ENCODE data around the gene LILRB2. TPM values are rescaled to one million over a fixed set of nuclear protein-coding genes. Genes with fewer than 3 reads are reported as not detected.
A peak's percentile ranks its signal among the peaks of the same experiment; 100 is the strongest.
"Not testable (repeated sequence)": the region's sequence is repeated elsewhere in the genome, so short reads cannot be mapped to it uniquely, and the experiment has no call there.

Gene LILRB2
- polyA plus RNA-seq, 3 donors: 111 to 574 (median 172) TPM

GRCh38 chr19:54280025-54280424 is 885 bp downstream of the LILRB2 start:
- not testable (repeated sequence) for H3K9me3 Mint-ChIP-seq; DNase-seq; H2AFZ ChIP-seq (ENCODE audit: insufficient read depth, low read depth, low read length, poor library complexity, severe bottlenecking); H3K27me3 Mint-ChIP-seq (ENCODE audit: low read depth in 3 of 3); H3K9me3 ChIP-seq (replicated peaks in 1 of 2; ENCODE audit: control insufficient read depth in 1 of 2, insufficient read depth in 1 of 2, low read length in 2 of 2); H3K27me3 ChIP-seq (ENCODE audit: control insufficient read depth in 2 of 2, insufficient read depth in 2 of 2, low read length in 2 of 2)
- H3K9ac ChIP-seq (ENCODE audit: insufficient read depth, low read length, poor library complexity, severe bottlenecking): peak overlapping the region; percentile 78
- peaks cover 48 to 54% of the 10 kb centered on the region in 2 donors for H3K36me3 Mint-ChIP-seq
- peaks cover 46% of the 10 kb centered on the region for H3K79me2 ChIP-seq (ENCODE audit: insufficient read depth, low read length)
- peaks cover 49% of the 10 kb centered on the region for H4K20me1 ChIP-seq (ENCODE audit: insufficient read depth, low read length)
- peak overlapping the region; percentile 79 to 94 for H3K27ac ChIP-seq (ENCODE audit: low read depth in 1 of 2, low read length in 2 of 2)
- H3K27ac Mint-ChIP-seq: peak overlapping the region; percentile 95 to 100 (median 99)
- H3K4me3 ChIP-seq (replicated peaks in 1 of 3; ENCODE audit: low read depth in 2 of 3, low read length in 3 of 3): peak overlapping the region; percentile 57 to 90 (median 72)
- H3K4me1 ChIP-seq (ENCODE audit: control insufficient read depth in 1 of 2, insufficient read depth in 2 of 2, low read length in 2 of 2): peaks cover 77 to 91% of the 10 kb centered on the region in 2 donors
- peak overlapping the region; percentile 99 for H3K4me3 Mint-ChIP-seq
- peak overlapping the region; percentile 86 for H3K4me2 ChIP-seq (replicated peaks; ENCODE audit: extremely low read depth, low read length, poor library complexity, severe bottlenecking)
- WGBS (ENCODE audit: insufficient coverage): 80% methylated on average over 1 of the region's 4 CpGs
- H3K4me1 Mint-ChIP-seq: peaks cover 91% of the 10 kb centered on the region
- intact Hi-C loops (cut with micrococcal nuclease): loop anchor here (2.0 to 10.0 kb wide), 3 partner anchors 13 to 55 kb away; partner anchors contain the start of gene LILRA4 (in 1 of the 2)
- peaks cover 47 to 50% of the 10 kb centered on the region in 2 donors for H3K36me3 ChIP-seq (replicated peaks in 1 of 2; ENCODE audit: control insufficient read depth in 1 of 2, insufficient read depth in 2 of 2, low read length in 2 of 2)

GRCh38 chr19:54279406-54279962 is 1.4 kb downstream of the LILRB2 start:
- H3K4me3 ChIP-seq (replicated peaks in 1 of 3; ENCODE audit: low read depth in 2 of 3, low read length in 3 of 3): peak overlapping the region; percentile 57 to 90 (median 72)
- no peaks in the 10 kb centered on the region for H3K9me3 ChIP-seq (replicated peaks in 1 of 2; ENCODE audit: control insufficient read depth in 1 of 2, insufficient read depth in 1 of 2, low read length in 2 of 2)
- peak overlapping the region; percentile 78 for H3K9ac ChIP-seq (ENCODE audit: insufficient read depth, low read length, poor library complexity, severe bottlenecking)
- Mint-ChIP-seq H3K27ac (peak overlapping the region; percentile 95 to 100 (median 99)), H3K4me1 (peaks cover 91% of the 10 kb centered on the region), H3K27me3 (ENCODE audit: low read depth in 3 of 3) (no peaks in the 10 kb centered on the region), H3K4me3 (peak overlapping the region; percentile 99), H3K36me3 (peaks cover 52 to 59% of the 10 kb centered on the region in 2 donors), H3K9me3 (peaks cover 0 to 3% (median 0%) of the 10 kb centered on the region in 7 donors)
- H3K79me2 ChIP-seq (ENCODE audit: insufficient read depth, low read length): peaks cover 46% of the 10 kb centered on the region
- intact Hi-C loops (cut with micrococcal nuclease): loop anchor here in 1 of 2 donors (5.0 kb wide), 1 partner anchor 33 kb away; the partner anchor contains the start of gene LILRA5
- peak overlapping the region; percentile 79 to 94 for H3K27ac ChIP-seq (ENCODE audit: low read depth in 1 of 2, low read length in 2 of 2)
- no peak overlapping the region for H2AFZ ChIP-seq (ENCODE audit: insufficient read depth, low read depth, low read length, poor library complexity, severe bottlenecking)
- peaks cover 52 to 56% of the 10 kb centered on the region in 2 donors for H3K36me3 ChIP-seq (replicated peaks in 1 of 2; ENCODE audit: control insufficient read depth in 1 of 2, insufficient read depth in 2 of 2, low read length in 2 of 2)
- no peaks in the 10 kb centered on the region for H3K27me3 ChIP-seq (ENCODE audit: control insufficient read depth in 2 of 2, insufficient read depth in 2 of 2, low read length in 2 of 2)
- peaks cover 51% of the 10 kb centered on the region for H4K20me1 ChIP-seq (ENCODE audit: insufficient read depth, low read length)
- H3K4me2 ChIP-seq (replicated peaks; ENCODE audit: extremely low read depth, low read length, poor library complexity, severe bottlenecking): peak overlapping the region; percentile 86
- peaks cover 75 to 91% of the 10 kb centered on the region in 2 donors for H3K4me1 ChIP-seq (ENCODE audit: control insufficient read depth in 1 of 2, insufficient read depth in 2 of 2, low read length in 2 of 2)
- no CpG with 5 or more reads among the region's 18 CpGs for WGBS (ENCODE audit: insufficient coverage)
- peak in 2 of 3 donors; percentile 40 to 60 for DNase-seq
- TF ChIP-seq CTCF (IDR thresholded peaks at IDR 0.05): no peak

- Histone ChIP-seq H3K4me1 (ENCODE audit: control insufficient read depth in 1 of 2, insufficient read depth in 2 of 2, low read length in 2 of 2) (peaks cover 77 to 91% of the 10 kb centered on the region in 2 donors), H3K9ac (ENCODE audit: insufficient read depth, low read length, poor library complexity, severe bottlenecking) (peak overlapping the region; percentile 78), H3K36me3 (replicated peaks in 1 of 2; ENCODE audit: control insufficient read depth in 1 of 2, insufficient read depth in 2 of 2, low read length in 2 of 2) (peaks cover 60 to 64% of the 10 kb centered on the region in 2 donors), H3K4me2 (replicated peaks; ENCODE audit: extremely low read depth, low read length, poor library complexity, severe bottlenecking) (peak overlapping the region; percentile 86), H4K20me1 (ENCODE audit: insufficient read depth, low read length) (peaks cover 55% of the 10 kb centered on the region), H3K79me2 (ENCODE audit: insufficient read depth, low read length) (peaks cover 46% of the 10 kb centered on the region), H3K4me3 (replicated peaks in 1 of 3; ENCODE audit: low read depth in 2 of 3, low read length in 3 of 3) (peak overlapping the region; percentile 57 to 90 (median 72)), H3K27ac (ENCODE audit: low read depth in 1 of 2, low read length in 2 of 2) (peak overlapping the region in 1 of 2 donors; percentile 94)
- not testable (repeated sequence) for DNase-seq; H3K9me3 Mint-ChIP-seq; H3K9me3 ChIP-seq (replicated peaks in 1 of 2; ENCODE audit: control insufficient read depth in 1 of 2, insufficient read depth in 1 of 2, low read length in 2 of 2); H3K27me3 ChIP-seq (ENCODE audit: control insufficient read depth in 2 of 2, insufficient read depth in 2 of 2, low read length in 2 of 2); H2AFZ ChIP-seq (ENCODE audit: insufficient read depth, low read depth, low read length, poor library complexity, severe bottlenecking); H3K27me3 Mint-ChIP-seq (ENCODE audit: low read depth in 3 of 3)
- 96% methylated on average over 13 of the region's 15 CpGs for WGBS (ENCODE audit: insufficient coverage)
- peak overlapping the region in 6 of 7 donors; percentile 87 to 99 (median 97) for H3K27ac Mint-ChIP-seq
- H3K36me3 Mint-ChIP-seq: peaks cover 58 to 67% of the 10 kb centered on the region in 2 donors
- peaks cover 92% of the 10 kb centered on the region for H3K4me1 Mint-ChIP-seq
- peak overlapping the region; percentile 99 for H3K4me3 Mint-ChIP-seq
- intact Hi-C loops (cut with micrococcal nuclease): loop anchor here in 1 of 2 donors (5.0 kb wide), 1 partner anchor 34 kb away; the partner anchor contains the start of gene LILRA5
Measured at GRCh38 chr19:54278571-54279195, 2.2 kb downstream of the LILRB2 start.
